Measurements from ENCODE around the gene ATP8B1.

ATP8B1 gene

DNA sequence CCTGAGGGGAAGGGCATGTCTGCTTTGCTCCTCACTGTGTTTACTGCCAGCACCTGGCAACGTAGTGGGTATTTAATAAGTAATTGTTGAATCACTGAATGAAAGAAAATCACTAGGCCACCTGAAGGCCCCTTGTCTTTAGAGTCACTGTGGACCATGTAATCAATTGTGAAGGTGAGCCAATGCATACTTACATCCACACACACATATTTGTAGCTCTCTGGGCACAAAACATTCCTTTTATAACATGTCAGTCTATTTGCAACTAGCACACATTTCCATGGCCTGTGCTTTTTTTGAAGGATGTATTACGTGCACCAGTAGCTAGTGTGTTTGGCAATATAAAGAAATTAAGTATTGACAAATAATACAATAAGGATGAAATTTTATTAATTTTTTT is 11.2 kb downstream of the ATP8B1 start:
- DNase-seq = no peak

- no peak for DNase-seq
Observed at GRCh38 chr18:57791192-57791591, 11.9 kb downstream of the ATP8B1 start.

GRCh38 chr18:57790316-57790715 is 12.8 kb downstream of the ATP8B1 start:
- no peak for DNase-seq

DNA sequence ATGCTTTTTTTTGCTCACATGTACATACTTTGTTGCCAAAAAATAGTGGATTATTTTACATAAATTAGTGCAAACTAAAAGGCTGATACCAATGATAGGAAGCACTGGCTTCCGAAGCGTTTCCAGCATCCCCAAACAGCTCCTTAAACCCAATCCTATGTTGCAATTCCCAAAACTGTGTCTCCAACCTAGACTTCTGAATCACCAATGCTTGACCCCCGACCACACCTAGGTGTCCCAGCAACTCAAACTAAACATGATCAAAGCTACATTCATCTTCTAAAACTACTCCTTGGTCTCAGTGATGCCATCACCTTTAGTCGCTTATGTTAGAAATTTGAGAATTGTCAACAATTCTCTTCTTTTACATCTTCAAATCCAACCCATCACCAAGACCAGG is 13.4 kb downstream of the ATP8B1 start:
- no peak for DNase-seq

DNA sequence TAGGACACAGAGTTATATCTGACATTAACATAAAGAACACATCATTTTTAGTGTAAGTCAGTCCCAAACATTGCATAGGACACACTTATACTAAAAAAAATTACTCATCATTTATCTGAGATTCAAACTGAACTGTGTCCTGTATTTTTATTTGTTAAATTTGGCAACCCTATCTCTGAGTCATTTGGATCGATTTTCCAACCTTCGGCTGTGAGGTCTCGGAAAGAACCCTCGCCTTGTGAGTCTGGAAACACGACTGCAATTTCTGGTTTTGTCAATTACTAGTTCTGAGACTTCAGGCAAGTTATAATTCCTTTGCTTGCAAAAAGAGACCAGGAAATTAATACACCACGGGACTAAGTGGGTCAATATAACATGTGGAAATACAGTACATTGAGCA is 14.0 kb downstream of the ATP8B1 start:
- DNase-seq = no peak

DNA sequence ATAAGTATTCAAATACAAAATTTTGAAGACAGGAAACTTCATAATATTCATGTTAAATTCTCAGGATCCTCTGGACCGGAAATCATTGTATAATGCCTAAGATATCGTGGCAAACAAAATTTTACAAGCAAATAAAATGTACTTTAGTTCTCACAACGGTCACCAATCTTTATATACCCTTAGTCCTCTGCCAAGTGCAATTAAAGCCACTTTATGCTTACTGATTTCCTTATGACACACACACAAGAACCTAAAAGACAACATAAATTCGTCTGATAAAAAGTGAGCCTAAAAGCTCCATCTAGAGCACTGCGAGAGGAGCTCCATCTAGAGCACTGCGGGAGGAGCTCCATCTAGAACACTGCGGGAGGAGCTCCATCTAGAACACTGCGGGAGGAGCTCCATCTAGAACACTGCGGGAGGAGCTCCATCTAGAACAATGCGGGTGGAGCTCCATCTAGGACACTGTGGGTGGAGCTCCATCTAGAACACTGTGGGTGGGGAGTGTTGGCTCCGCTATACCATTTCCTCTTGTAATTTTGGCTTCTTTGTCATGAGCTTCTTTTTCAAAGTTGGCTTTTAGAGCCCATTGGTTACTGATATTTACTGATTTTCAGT is 15.9 kb downstream of the ATP8B1 start:
- DNase-seq = no peak

DNA sequence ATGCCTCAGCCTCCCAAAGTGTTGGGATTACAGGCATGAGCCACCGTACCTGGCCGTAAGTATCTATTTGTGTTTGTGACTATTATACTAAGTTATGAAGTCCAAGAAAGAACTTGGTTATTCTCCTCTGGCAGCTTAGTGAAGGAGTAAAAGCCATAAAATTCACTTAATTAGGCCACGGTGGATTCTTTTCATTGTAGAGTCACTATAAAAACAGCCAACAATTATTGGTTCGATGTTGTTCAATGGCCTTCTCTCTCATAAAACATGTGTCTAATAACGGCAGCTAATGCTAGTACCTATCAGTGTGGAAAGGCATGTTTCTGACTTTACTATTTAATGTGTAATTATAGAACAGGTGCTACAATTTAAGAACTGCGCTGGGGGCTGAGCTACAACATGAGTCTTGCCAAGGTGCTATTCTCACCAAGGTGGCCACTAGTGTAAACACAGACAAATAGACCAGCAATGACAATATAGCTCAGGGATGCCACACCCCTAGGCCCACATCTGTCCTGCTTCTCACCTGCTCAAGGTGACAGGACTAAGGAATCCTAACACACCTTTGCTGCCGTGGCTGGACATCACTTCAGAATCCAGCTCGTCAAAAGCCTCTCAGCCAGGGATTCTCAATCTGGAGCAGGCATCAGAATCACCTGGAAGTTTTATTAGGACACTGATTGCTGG is 17.2 kb downstream of the ATP8B1 start:
- no peak for DNase-seq

DNA sequence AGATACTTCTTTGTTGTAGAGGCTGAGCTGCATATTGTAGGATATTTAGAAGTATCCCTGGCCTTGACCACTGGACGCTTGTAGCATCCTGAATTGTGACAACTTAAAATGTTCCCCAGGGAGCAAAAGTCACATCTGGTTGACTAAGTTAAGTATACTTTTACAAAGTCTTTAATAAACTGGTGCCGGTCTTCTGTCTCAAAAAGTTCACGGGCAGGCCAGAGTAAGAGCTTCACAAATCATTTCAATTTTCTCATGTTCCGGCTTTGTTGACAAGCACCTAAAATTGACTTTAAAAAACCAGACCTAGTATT is 18.4 kb downstream of the ATP8B1 start:
- no peak for DNase-seq

DNA sequence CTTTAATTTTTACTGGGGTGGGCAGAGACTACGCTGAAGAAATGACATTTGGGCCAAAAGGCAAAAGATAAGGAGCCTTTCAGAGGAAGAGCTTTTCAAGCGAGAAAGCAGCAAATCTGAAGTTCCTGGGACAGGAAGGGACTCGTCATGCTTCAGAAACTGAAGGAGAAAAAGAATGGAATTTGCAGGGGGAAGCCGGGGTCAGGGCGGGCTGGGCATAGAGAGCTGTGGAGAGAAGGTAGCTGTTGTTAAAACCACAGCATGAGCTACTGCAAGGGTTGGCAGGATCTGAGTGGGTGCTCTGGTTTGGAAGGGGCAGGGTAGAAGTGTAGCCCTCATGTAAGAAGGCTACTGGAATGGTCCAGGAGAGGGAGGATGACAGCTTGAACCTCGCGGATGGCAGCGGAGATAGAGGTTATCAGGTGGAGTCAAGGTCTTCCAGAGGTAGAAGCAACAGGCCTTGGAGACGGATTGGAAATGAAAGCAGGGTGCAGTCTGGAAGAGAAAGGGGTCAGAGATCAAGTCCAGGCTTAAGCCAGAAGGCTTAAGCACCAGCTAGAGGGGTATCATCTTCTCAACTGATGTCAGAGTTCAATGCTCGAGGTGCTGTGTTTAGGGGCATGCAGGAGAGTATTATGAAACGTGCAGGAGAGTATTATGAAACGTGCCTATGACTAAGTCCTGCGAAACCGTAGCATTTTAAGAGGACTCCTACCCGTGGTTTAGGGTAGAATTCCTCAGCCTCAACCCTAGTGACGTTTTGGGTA is 18.9 kb downstream of the ATP8B1 start:
- no peak for DNase-seq

DNA sequence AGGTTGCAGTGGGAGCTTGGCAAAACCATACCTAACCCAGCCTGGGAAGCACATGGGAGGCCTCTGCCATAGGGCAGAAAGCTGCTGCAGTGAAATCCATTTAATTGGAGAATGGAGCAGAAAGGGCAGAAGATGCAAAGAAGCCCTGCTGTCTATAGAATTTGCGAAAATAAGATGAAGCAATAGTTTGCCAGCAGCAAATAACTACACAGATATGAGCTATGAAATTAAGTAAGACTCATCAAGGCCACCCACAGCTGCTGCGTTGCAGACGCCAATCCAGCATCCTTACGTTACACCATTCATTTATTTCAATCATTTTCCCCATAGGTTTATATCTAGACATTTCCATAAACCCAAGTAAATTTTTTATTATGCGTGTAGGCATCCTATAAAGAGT is 21.1 kb downstream of the ATP8B1 start:
- DNase-seq = no peak

DNA sequence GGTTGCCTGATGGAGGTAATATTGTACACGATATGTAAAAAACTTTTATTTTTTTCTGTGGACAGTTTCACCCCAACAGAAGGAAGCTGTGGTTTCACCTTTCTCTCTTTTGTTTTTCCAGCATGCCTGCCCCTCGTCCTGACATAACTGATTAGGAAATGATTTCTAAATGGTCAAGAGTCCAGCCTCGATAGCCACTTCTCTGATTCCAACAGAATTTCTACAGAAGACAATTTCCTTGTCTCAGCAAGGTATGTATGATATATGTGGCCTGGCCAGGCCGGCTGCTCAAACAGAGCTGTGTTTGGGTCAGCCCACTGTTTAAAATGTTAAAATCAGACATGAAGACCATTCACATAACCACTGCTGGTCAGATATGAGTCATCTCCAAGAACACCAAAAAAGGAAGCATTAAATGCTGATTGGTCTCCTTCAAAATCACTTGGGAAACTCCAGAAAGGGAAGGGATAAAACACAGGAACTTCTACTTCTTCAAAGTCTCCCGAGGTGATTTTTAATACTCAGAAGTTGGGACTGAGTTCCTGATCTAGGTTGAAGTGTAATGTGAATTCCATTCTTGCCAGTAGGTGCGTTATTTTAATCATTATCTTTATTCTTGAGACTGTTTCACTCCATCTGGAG is 22.3 kb downstream of the ATP8B1 start:
- DNase-seq = no peak

DNA sequence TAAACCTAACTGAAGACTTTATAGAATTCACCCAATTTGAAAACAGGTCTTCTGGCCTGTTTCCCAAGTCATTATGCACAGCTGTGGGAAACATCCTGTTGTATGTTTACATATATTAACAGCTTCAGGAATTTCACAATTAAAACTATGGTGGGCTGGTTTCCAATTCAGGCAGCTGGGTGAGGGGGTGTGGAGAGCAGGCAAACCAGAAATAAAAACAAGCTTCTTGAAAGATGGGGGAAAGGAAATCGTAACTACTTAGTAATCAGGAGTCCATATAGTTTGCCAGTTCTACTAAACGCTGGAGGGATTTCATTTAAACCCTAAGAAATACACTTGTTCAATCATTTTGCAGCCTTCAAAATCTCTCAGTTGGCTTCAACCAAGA is 22.8 kb downstream of the ATP8B1 start:
- DNase-seq = no peak

GRCh38 chr18:57776767-57777166 is 26.3 kb downstream of the ATP8B1 start:
- no peak for DNase-seq

GRCh38 chr18:57776354-57776753 is 26.8 kb downstream of the ATP8B1 start:
- DNase-seq = no peak

GRCh38 chr18:57775937-57776336 is 27.2 kb downstream of the ATP8B1 start:
- DNase-seq = no peak

DNA sequence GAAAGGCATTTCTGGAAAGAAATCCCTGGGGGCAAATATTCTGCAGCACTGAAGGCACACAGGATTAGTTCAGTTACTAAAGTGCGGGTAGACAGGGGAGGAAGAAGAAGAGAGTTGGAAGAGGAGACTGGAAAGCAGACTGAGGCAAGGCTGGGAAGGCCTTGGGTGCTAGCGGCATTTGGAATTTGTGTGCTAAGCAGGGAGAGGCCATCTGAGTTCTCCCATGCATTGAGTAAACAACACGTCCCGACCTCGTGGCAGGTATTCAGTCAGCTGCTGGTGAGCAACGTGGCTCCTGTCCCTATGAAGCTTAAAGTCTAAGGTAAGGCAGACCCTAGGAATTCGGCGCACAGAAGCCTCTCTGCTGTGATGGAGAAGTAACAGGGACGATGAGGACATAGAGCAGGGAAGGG is 30.7 kb downstream of the ATP8B1 start:
- DNase-seq = no peak

DNA sequence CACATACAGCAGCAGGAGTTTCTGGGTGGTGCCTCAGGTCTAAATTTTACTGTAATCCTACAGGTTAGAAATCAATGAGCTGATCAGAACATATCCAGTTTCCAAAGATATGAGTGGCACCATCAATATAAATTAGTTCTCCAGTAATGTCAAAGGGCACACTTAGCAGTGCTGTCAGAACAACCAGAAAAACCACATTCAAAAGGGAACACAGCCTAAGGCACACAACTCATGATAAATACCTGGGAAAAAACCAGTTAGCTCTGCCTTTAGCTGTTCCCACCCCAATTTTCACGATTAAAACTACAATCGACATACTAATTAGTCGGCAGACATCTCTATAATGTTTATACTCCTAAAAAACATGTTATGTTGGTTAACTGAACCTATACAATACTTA is 31.5 kb downstream of the ATP8B1 start:
- no peak for DNase-seq

DNA sequence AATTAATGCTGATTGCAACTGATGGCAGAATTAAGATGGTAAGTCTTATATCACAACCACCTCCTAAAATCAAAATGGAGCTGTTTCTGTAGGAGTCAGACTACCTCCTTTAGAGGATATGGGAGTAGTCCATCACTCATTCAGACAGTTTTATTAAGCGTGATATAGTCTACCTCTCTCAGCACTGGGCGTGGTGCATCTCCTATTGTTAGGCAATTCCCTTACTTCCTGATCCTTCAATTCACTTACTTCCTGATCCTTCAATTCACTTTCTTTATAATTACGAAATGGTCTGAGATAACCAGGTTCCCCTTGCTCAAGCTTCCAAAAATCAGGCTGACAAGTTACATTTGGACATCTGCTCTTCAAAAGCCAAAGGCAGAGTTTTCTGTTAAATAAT is 31.9 kb downstream of the ATP8B1 start:
- DNase-seq = no peak

- DNase-seq = no peak
Observed at GRCh38 chr18:57768537-57769326, 34.4 kb downstream of the ATP8B1 start.

DNA sequence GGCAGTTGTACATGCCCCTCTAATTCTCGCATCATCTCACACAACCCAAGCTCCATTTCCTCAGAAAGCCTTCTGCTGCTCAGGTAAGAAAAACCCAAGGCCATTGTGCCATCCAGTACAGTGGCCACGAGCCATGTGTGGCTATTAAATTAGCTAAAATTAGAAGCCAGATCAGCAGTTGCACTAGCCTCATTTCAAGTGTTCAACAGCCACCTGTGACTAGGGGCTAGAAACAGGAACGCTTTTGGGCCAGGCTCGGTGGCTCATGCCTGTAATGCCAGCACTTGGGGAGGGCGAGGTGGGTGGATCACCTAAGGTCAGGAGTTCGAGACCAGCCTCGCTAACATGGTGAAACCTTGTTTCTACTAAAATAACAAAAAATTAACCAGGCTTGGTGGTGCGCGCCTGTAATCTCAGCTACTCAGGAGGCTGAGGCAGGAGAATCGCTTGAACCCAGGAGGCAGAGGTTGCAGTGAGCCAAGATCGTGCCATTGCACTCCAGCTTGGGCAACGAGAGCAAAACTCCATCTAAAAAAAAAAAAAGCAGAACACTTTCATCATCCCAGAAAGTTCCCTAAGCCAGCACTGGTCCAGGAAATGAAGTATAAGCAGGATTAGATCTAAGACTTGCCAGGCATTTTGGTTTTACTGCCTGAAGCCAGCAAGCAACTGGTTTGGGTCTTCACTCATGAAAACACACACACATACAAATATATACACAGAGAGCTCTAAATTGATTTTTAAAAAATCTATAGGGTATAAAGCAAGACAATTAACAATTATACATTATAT is 35.7 kb downstream of the ATP8B1 start:
- DNase-seq = no peak

- no peak for DNase-seq
Observed at GRCh38 chr18:57764995-57765394, 38.1 kb downstream of the ATP8B1 start.

GRCh38 chr18:57764087-57764486 is 39.0 kb downstream of the ATP8B1 start:
- DNase-seq = no peak

Data from NCI-H2227 treated with DMSO at 0.1 percent for 48 hours (cell line).